H1 (cell line): ENCODE data around the gene GATA1. TPM values are rescaled to one million over a fixed set of nuclear protein-coding genes. Genes with fewer than 3 reads are reported as not detected.

Source experiments
- CTCF ChIA-PET: fragments of 300-600 bp; sonication (Branson Sonifier 250); formaldehyde crosslinking; loops from one replicate; lab custom pipeline; 2021; ENCODE audit not compliant: partially characterized antibody; lab: Charles Lee
- POLR2A ChIA-PET: fragments of 300-600 bp; sonication (Branson Sonifier 250); formaldehyde crosslinking; loops from one replicate; lab custom pipeline; 2021; ENCODE audit warnings: inconsistent platforms; ENCODE audit not compliant: partially characterized antibody; lab: Charles Lee
- DNase-seq, 2 experiments: peaks; one replicate each; pipeline versions ENCODE4 v3.0.0 to v3.0.0-alpha.2; 2010 to 2022; ENCODE audit warnings: low spot score in 2 of 2, low read depth in 1 of 2, mixed read lengths in 1 of 2
- FAIRE-seq: peaks from 2 replicates; lab custom pipeline; 2011; peaks lifted over from hg19 to GRCh38; lab: Jason Lieb, UNC
- H2AFZ ChIP-seq: 2 replicates; pipeline ENCODE4 v1.8.1; 2012; ENCODE audit warnings: low read length, inconsistent platforms
- H2AK5ac ChIP-seq: 2 replicates; pipeline ENCODE4 v1.6.1; 2013; ENCODE audit warnings: low read depth, low read length
- H2BK120ac ChIP-seq: replicated peaks from 2 replicates; pipeline ENCODE3; 2013; ENCODE audit warnings: low read depth, low read length, inconsistent platforms
- H2BK12ac ChIP-seq: 2 replicates; pipeline ENCODE4 v1.6.1; 2013; ENCODE audit warnings: low read depth, low read length
- H2BK15ac ChIP-seq: 2 replicates; pipeline ENCODE4 v1.6.1; 2013; ENCODE audit warnings: low read length
- H2BK20ac ChIP-seq: 2 replicates; pipeline ENCODE4 v1.6.1; 2013; ENCODE audit warnings: low read length
- H2BK5ac ChIP-seq: 2 replicates; pipeline ENCODE4 v1.6.1; 2013; ENCODE audit warnings: low read depth, low read length
- H3K14ac ChIP-seq: 2 replicates; pipeline ENCODE4 v1.6.1; 2013; ENCODE audit warnings: inconsistent platforms; ENCODE audit not compliant: insufficient read length
- H3K18ac ChIP-seq: 2 replicates; pipeline ENCODE4 v1.6.1; 2013; ENCODE audit warnings: low read length; ENCODE audit errors: extremely low read depth
- H3K23ac ChIP-seq: 2 replicates; pipeline ENCODE4 v1.6.1; 2013; ENCODE audit warnings: inconsistent platforms; ENCODE audit not compliant: insufficient read length
- H3K23me2 ChIP-seq: 2 replicates; pipeline ENCODE4 v1.6.1; 2013; ENCODE audit warnings: low read depth, low read length
- H3K27ac ChIP-seq: 2 replicates; pipeline ENCODE4 v1.6.1; 2011; ENCODE audit warnings: low read depth, low read length, inconsistent platforms
- H3K27me3 ChIP-seq, 4 experiments: replicated peaks in 1 of 4; 1 replicate in 1 of 4; 2 replicates in 3 of 4; pipeline versions ENCODE4 v1.6.1 to v1.8.1; 2011 to 2013; ENCODE audit warnings: low read length in 3 of 4, mild to moderate bottlenecking in 3 of 4, inconsistent platforms in 2 of 4, mixed read lengths in 2 of 4, moderate library complexity in 1 of 4; ENCODE audit not compliant: control insufficient read depth in 3 of 4, insufficient read depth in 3 of 4; ENCODE audit errors: extremely low read depth in 1 of 4
- H3K36me3 ChIP-seq, 4 experiments: 2 replicates each; pipeline versions ENCODE4 v1.6.1 to v1.8.1; 2011 to 2013; ENCODE audit warnings: mild to moderate bottlenecking in 4 of 4, low read length in 3 of 4, moderate library complexity in 2 of 4, control low read depth in 1 of 4, inconsistent platforms in 1 of 4; ENCODE audit not compliant: insufficient read depth in 4 of 4, control insufficient read depth in 2 of 4
- H3K4ac ChIP-seq: replicated peaks from 2 replicates; pipeline ENCODE3; 2013; ENCODE audit warnings: low read length, low read depth, mixed read lengths, inconsistent platforms; ENCODE audit not compliant: insufficient read length
- H3K4me1 ChIP-seq, 4 experiments: replicated peaks in 1 of 4; 1 replicate in 1 of 4; 2 replicates in 3 of 4; pipeline versions ENCODE4 v1.6.1 to v1.8.1; 2011 to 2013; ENCODE audit warnings: low read length in 3 of 4, inconsistent platforms in 2 of 4, mixed read lengths in 1 of 4; ENCODE audit not compliant: insufficient read depth in 4 of 4, control insufficient read depth in 3 of 4
- H3K4me2 ChIP-seq, 2 experiments: 2 replicates each; pipeline versions ENCODE4 v1.6.1 to v1.8.1; 2011 to 2013; ENCODE audit warnings: low read depth in 2 of 2, low read length in 2 of 2, control low read depth in 1 of 2, inconsistent platforms in 1 of 2, mild to moderate bottlenecking in 1 of 2; ENCODE audit not compliant: insufficient read depth in 1 of 2
- H3K4me3 ChIP-seq, 4 experiments: fragments of 200-600, 300-600 bp in 1 of 4; sonication (generic), shearing (Covaris generic), sonication (Bioruptor Twin) in 1 of 4; 2 replicates each; pipeline versions ENCODE4 v1.5.1 to v1.8.1; 2011 to 2016; ENCODE audit warnings: low read length in 4 of 4, low read depth in 3 of 4, control low read depth in 2 of 4, inconsistent platforms in 2 of 4, mild to moderate bottlenecking in 2 of 4, mixed read lengths in 1 of 4, moderate library complexity in 1 of 4; ENCODE audit not compliant: insufficient read depth in 2 of 4; ENCODE audit errors: extremely low read depth in 1 of 4
- H3K56ac ChIP-seq: replicated peaks from 2 replicates; pipeline ENCODE3; 2013; ENCODE audit warnings: low read depth, mild to moderate bottlenecking, mixed read lengths, low read length, inconsistent platforms; ENCODE audit not compliant: insufficient read length
- H3K79me1 ChIP-seq: 2 replicates; pipeline ENCODE4 v1.6.1; 2013; ENCODE audit warnings: low read depth, low read length, control low read depth
- H3K79me2 ChIP-seq, 2 experiments: 2 replicates each; pipeline versions ENCODE4 v1.6.1 to v1.8.1; 2012 to 2013; ENCODE audit warnings: low read length in 2 of 2, mild to moderate bottlenecking in 2 of 2, inconsistent platforms in 1 of 2; ENCODE audit not compliant: insufficient read depth in 2 of 2, control insufficient read depth in 1 of 2
- H3K9ac ChIP-seq, 4 experiments: replicated peaks in 1 of 4; 1 replicate in 1 of 4; 2 replicates in 3 of 4; pipeline versions ENCODE4 v1.6.1 to v1.8.1; 2011 to 2013; ENCODE audit warnings: low read depth in 3 of 4, low read length in 3 of 4, control low read depth in 2 of 4, mild to moderate bottlenecking in 2 of 4, moderate library complexity in 2 of 4, inconsistent platforms in 1 of 4; ENCODE audit errors: extremely low read depth in 1 of 4
- H3K9me3 ChIP-seq, 2 experiments: 2 replicates each; pipeline versions ENCODE4 v1.6.1 to v1.8.1; 2012 to 2013; ENCODE audit warnings: mild to moderate bottlenecking in 2 of 2, moderate library complexity in 2 of 2, control low read depth in 1 of 2, inconsistent platforms in 1 of 2, low read depth in 1 of 2, low read length in 1 of 2, mixed read lengths in 1 of 2; ENCODE audit not compliant: insufficient read depth in 2 of 2
- H4K20me1 ChIP-seq, 2 experiments: replicated peaks in 1 of 2; 2 replicates each; pipeline versions ENCODE3 to v1.8.1; 2011 to 2013; ENCODE audit warnings: inconsistent platforms in 2 of 2, low read length in 2 of 2, mild to moderate bottlenecking in 1 of 2; ENCODE audit not compliant: insufficient read depth in 2 of 2, control insufficient read depth in 1 of 2
- H4K5ac ChIP-seq: 2 replicates; pipeline ENCODE4 v1.6.1; 2013; ENCODE audit warnings: low read length, low read depth, mixed read lengths, inconsistent platforms; ENCODE audit not compliant: insufficient read length
- H4K8ac ChIP-seq: 2 replicates; pipeline ENCODE4 v1.8.0; 2013; ENCODE audit warnings: mild to moderate bottlenecking, moderate library complexity, low read length, inconsistent platforms; ENCODE audit not compliant: insufficient read depth; ENCODE audit errors: extremely low read depth
- H4K91ac ChIP-seq: replicated peaks from 2 replicates; pipeline ENCODE3; 2013; ENCODE audit warnings: low read length, mixed read lengths, inconsistent platforms; ENCODE audit not compliant: insufficient read length
- ATF2 ChIP-seq: IDR thresholded peaks from 2 replicates; pipeline ENCODE4 v1.6.1; 2012; ENCODE audit warnings: low read length, inconsistent platforms
- BRCA1 ChIP-seq: IDR thresholded peaks from 2 replicates; pipeline ENCODE4 v1.6.1; 2012; ENCODE audit warnings: low read depth, low read length, improper control_type of control experiment
- CHD2 ChIP-seq: IDR thresholded peaks from 2 replicates; pipeline ENCODE4 v1.6.1; 2012; ENCODE audit warnings: low read length, improper control_type of control experiment
- CTCF ChIP-seq, 3 experiments: IDR thresholded peaks; 1 replicate in 2 of 3; 2 replicates in 1 of 3; pipeline versions ENCODE4 v1.5.1 to v1.6.1; 2011; ENCODE audit warnings: low read length in 3 of 3, mild to moderate bottlenecking in 3 of 3, inconsistent platforms in 2 of 3, low read depth in 1 of 3, moderate library complexity in 1 of 3; ENCODE audit not compliant: insufficient read depth in 1 of 3; ENCODE audit errors: control extremely low read depth in 1 of 3
- KDM1A ChIP-seq: fragments of 200-600, 300-600 bp; sonication (generic); IDR thresholded peaks from 2 replicates; pipeline ENCODE4 v1.7.1; 2016; ENCODE audit warnings: mild to moderate bottlenecking, low read length, borderline replicate concordance
- MAFK ChIP-seq: IDR thresholded peaks from 2 replicates; pipeline ENCODE4 v1.6.1; 2012; ENCODE audit warnings: low read depth, mild to moderate bottlenecking, improper control_type of control experiment, low read length
- RBBP5 ChIP-seq: IDR thresholded peaks from 2 replicates; pipeline ENCODE4 v1.7.1; 2012; ENCODE audit warnings: low read depth, mild to moderate bottlenecking, inconsistent platforms, low read length, moderate library complexity, borderline replicate concordance
- SIN3A ChIP-seq, 2 experiments: IDR thresholded peaks in 1 of 2; conservative IDR thresholded peaks in 1 of 2; 2 replicates each; pipeline ENCODE4 v1.6.1; 2011 to 2012; ENCODE audit warnings: low read length in 2 of 2, improper control_type of control experiment in 1 of 2, low read depth in 1 of 2, mild to moderate bottlenecking in 1 of 2
- WGBS, 2 experiments: shearing (Covaris generic) in 1 of 2; methylation state at CpG; one replicate each; pipeline versions ENCODE4 v1.1.6 to v1.1.7; 2013 to 2015; ENCODE audit warnings: low lambda C conversion rate in 2 of 2, mixed read lengths in 2 of 2, inconsistent platforms in 1 of 2, low coverage in 1 of 2, missing lambda C conversion rate in 1 of 2; ENCODE audit not compliant: insufficient replicate concordance in 2 of 2, insufficient coverage in 1 of 2, insufficient read length in 1 of 2; ENCODE audit errors: extremely low coverage in 1 of 2, missing lambda C conversion rate in 1 of 2; 5-methylcytosine and 5-hydroxymethylcytosine counted together
- polyA plus RNA-seq, 7 experiments: library from polyadenylated mRNA; depleted of rRNA in 3 of 7; stranded (reverse) in 5 of 7; unstranded in 2 of 7; fragments of >200 nt in 5 of 7; fragments of 200-250 nt in 2 of 7; gene quantifications; 1 replicate in 5 of 7; 2 replicates in 1 of 7; 4 replicates in 1 of 7; pipeline versions ENCODE4 v1.2.1 to v1.2.3, GENCODE V29; 2011 to 2013; ENCODE audit warnings: missing spikeins in 2 of 7, mixed read lengths in 2 of 7
- total RNA-seq: library from RNA; stranded (reverse); fragmentation: NEBNext Ultra II Directional; extraction: Animal tissue kit (Norgen Biotek cat#: 25700); gene quantifications from 2 replicates; pipeline ENCODE4 v1.2.1, GENCODE V29; 2021

GATA1 gene
- total and polyA plus RNA-seq, 2 of the 8 experiments (the other 6 are each of a cell fraction or from before 2014, with no cell fraction given) = 0.05 TPM; not detected in 1

GRCh38 chrX:48791063-48791820 is 4.9 kb downstream of the GATA1 start:
- H3K56ac ChIP-seq = no peak overlapping the region
- no peak overlapping the region for H4K91ac ChIP-seq
- H4K20me1 ChIP-seq = no peaks in the 10 kb centered on the region
- H3K27ac ChIP-seq = no peak overlapping the region
- FAIRE-seq (no peak), DNase-seq (no peak)
- ChIA-PET POLR2A (no interaction called here), CTCF (interaction anchor here (0.8 kb wide), 1 partner anchor 93 kb away, joined by 3 read pairs; no protein-coding TSS in a partner anchor)
- H2BK15ac ChIP-seq = no peak overlapping the region
- H3K4me2 ChIP-seq = no peak overlapping the region
- no peaks in the 10 kb centered on the region for H3K79me1 ChIP-seq
- no peaks in the 10 kb centered on the region for H3K9me3 ChIP-seq
- no peak overlapping the region for H3K4me3 ChIP-seq
- H3K36me3 ChIP-seq = no peaks in the 10 kb centered on the region
- H3K14ac ChIP-seq = no peak overlapping the region
- no peak overlapping the region for H2AK5ac ChIP-seq
- no peaks in the 10 kb centered on the region for H3K79me2 ChIP-seq
- H2AFZ ChIP-seq = no peak overlapping the region
- no peak overlapping the region for H2BK12ac ChIP-seq
- H4K5ac ChIP-seq = no peak overlapping the region
- 91% methylated on average over 4 of the region's 11 CpGs; no CpG with 5 or more reads in 1 of the 2 experiments for WGBS, 2 experiments
- no peak overlapping the region for H3K18ac ChIP-seq
- H3K4me1 ChIP-seq = no peaks in the 10 kb centered on the region
- H3K9ac ChIP-seq = no peak overlapping the region
- H3K27me3 ChIP-seq = no peaks in the 10 kb centered on the region
- H2BK20ac ChIP-seq = no peak overlapping the region
- no peak overlapping the region for H2BK120ac ChIP-seq
- H3K23ac ChIP-seq = no peak overlapping the region
- no peak overlapping the region for H4K8ac ChIP-seq
- no peak overlapping the region for H3K4ac ChIP-seq
- no peaks in the 10 kb centered on the region for H3K23me2 ChIP-seq
- no peak overlapping the region for H2BK5ac ChIP-seq
- TF ChIP-seq KDM1A (no peak), ATF2 (no peak), BRCA1 (no peak), CTCF (IDR thresholded peaks at IDR 0.05; ENCODE audit: control extremely low read depth in 1 of 3, insufficient read depth in 1 of 3, low read depth in 1 of 3, low read length in 3 of 3) (no peak), RBBP5 (no peak), MAFK (no peak), CHD2 (no peak), SIN3A (conservative IDR thresholded peaks at IDR 0.05 in 1 of 2, IDR thresholded peaks at IDR 0.05 in 1 of 2; ENCODE audit: low read depth in 1 of 2, low read length in 2 of 2) (no peak)
